ENCODE data around the gene KCNQ5.

DNA sequence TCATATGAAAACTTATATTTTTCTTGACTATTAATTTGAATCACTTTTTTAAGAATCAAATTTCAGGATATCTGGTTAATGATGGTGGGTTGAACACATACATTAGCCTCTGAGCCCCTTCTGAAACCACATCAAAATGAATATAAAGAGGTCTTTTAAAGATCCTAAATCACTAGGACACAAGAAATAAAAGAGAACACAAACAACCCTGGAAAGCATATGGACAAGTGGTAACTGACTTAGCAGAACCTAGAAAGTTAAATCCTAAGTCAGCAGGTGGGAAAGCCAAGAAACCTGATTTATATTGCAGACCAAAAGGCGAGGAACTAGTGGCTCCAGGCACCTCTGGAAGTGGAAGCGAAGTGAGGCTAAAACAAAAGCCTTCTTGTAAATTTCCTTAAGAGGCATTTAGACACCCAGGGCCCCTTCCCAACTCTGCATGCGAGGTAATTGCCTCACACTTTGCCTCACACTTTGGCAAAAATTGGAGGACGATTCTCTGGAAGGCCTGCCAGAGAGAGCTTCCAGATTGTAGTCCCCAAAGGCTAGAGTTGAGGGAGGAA is 309.5 kb downstream of the KCNQ5 start:
- TF ChIP-seq POLR2A (IDR thresholded peaks at IDR 0.05): no peak
- TF ChIP-seq, protein P1, sequence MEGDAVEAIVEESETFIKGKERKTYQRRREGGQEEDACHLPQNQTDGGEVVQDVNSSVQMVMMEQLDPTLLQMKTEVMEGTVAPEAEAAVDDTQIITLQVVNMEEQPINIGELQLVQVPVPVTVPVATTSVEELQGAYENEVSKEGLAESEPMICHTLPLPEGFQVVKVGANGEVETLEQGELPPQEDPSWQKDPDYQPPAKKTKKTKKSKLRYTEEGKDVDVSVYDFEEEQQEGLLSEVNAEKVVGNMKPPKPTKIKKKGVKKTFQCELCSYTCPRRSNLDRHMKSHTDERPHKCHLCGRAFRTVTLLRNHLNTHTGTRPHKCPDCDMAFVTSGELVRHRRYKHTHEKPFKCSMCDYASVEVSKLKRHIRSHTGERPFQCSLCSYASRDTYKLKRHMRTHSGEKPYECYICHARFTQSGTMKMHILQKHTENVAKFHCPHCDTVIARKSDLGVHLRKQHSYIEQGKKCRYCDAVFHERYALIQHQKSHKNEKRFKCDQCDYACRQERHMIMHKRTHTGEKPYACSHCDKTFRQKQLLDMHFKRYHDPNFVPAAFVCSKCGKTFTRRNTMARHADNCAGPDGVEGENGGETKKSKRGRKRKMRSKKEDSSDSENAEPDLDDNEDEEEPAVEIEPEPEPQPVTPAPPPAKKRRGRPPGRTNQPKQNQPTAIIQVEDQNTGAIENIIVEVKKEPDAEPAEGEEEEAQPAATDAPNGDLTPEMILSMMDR (IDR thresholded peaks at IDR 0.05): no peak
